Liver (tissue), 3 donors: ENCODE results near the gene ADAMTS19.

Experiments
- FOXA1 ChIP-seq: IDR thresholded peaks from 2 replicates; pipeline ENCODE4 v1.6.1; 2016; ENCODE audit warnings: antibody characterized with exemption
- GABPA ChIP-seq, 2 donors: IDR thresholded peaks in 1 of 2; conservative IDR thresholded peaks in 1 of 2; 2 replicates each; pipeline ENCODE4 v1.6.1; 2016; ENCODE audit warnings: antibody characterized with exemption in 2 of 2, mild to moderate bottlenecking in 1 of 2, moderate library complexity in 1 of 2
- JUND ChIP-seq, 2 donors: IDR thresholded peaks; 2 replicates each; pipeline ENCODE4 v1.6.1; 2016; ENCODE audit warnings: antibody characterized with exemption in 2 of 2
- NR2F2 ChIP-seq: IDR thresholded peaks from 2 replicates; pipeline ENCODE4 v1.6.1; 2016; ENCODE audit warnings: antibody characterized with exemption
- RAD21 ChIP-seq, 2 donors: IDR thresholded peaks; 2 replicates each; pipeline ENCODE4 v1.6.1; 2016; ENCODE audit warnings: antibody characterized with exemption in 2 of 2, mild to moderate bottlenecking in 2 of 2
- SP1 ChIP-seq: IDR thresholded peaks from 2 replicates; pipeline ENCODE4 v1.6.1; 2018; ENCODE audit warnings: antibody characterized with exemption, mild to moderate bottlenecking
- TAF1 ChIP-seq: conservative IDR thresholded peaks from 2 replicates; pipeline ENCODE4 v1.6.1; 2016; ENCODE audit warnings: antibody characterized with exemption, mild to moderate bottlenecking
- YY1 ChIP-seq: IDR thresholded peaks from 2 replicates; pipeline ENCODE4 v1.6.1; 2016; ENCODE audit warnings: antibody characterized with exemption, mild to moderate bottlenecking
- TF ChIP-seq, protein P1 (sequence below): IDR thresholded peaks from 2 replicates; pipeline ENCODE4 v1.6.1; 2016; ENCODE audit warnings: antibody characterized with exemption, mild to moderate bottlenecking
- TF ChIP-seq, protein P2 (sequence below): fragments of 150-350 bp; IDR thresholded peaks from 2 replicates; pipeline ENCODE4 v1.5.1; 2017; ENCODE audit warnings: improper control_type of control experiment, low read depth, low read length; ENCODE audit not compliant: missing input control
- TF ChIP-seq, protein P3 (sequence below): IDR thresholded peaks from 2 replicates; pipeline ENCODE4 v1.6.1; 2016; ENCODE audit warnings: antibody characterized with exemption
- TF ChIP-seq, protein P4 (sequence below): IDR thresholded peaks from 2 replicates; pipeline ENCODE4 v1.6.1; 2016; ENCODE audit warnings: antibody characterized with exemption
- donor health status: healthy.
- donor health status: healthy.

DNA sequence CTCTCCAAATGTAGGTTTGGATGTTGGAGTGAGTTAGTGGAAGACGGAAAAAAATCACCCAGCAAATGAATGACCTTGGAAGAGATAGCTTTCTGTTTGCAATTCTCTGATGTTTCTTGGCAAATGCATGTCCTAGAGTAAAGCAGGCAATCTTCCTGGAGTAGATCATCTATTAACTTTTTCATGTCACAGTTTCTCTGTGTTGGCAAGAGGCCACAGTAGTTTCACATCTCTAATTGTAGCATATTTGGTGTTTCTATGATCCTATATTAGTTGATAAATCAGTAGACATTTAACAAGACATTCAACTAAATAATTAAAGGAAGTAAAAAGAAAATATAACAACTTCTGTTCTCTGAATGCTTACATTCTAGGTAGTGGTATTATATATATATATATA is 149.6 kb downstream of the ADAMTS19 start:
- TF ChIP-seq, protein P1, sequence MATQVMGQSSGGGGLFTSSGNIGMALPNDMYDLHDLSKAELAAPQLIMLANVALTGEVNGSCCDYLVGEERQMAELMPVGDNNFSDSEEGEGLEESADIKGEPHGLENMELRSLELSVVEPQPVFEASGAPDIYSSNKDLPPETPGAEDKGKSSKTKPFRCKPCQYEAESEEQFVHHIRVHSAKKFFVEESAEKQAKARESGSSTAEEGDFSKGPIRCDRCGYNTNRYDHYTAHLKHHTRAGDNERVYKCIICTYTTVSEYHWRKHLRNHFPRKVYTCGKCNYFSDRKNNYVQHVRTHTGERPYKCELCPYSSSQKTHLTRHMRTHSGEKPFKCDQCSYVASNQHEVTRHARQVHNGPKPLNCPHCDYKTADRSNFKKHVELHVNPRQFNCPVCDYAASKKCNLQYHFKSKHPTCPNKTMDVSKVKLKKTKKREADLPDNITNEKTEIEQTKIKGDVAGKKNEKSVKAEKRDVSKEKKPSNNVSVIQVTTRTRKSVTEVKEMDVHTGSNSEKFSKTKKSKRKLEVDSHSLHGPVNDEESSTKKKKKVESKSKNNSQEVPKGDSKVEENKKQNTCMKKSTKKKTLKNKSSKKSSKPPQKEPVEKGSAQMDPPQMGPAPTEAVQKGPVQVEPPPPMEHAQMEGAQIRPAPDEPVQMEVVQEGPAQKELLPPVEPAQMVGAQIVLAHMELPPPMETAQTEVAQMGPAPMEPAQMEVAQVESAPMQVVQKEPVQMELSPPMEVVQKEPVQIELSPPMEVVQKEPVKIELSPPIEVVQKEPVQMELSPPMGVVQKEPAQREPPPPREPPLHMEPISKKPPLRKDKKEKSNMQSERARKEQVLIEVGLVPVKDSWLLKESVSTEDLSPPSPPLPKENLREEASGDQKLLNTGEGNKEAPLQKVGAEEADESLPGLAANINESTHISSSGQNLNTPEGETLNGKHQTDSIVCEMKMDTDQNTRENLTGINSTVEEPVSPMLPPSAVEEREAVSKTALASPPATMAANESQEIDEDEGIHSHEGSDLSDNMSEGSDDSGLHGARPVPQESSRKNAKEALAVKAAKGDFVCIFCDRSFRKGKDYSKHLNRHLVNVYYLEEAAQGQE = no peak
- TF ChIP-seq, protein P2, sequence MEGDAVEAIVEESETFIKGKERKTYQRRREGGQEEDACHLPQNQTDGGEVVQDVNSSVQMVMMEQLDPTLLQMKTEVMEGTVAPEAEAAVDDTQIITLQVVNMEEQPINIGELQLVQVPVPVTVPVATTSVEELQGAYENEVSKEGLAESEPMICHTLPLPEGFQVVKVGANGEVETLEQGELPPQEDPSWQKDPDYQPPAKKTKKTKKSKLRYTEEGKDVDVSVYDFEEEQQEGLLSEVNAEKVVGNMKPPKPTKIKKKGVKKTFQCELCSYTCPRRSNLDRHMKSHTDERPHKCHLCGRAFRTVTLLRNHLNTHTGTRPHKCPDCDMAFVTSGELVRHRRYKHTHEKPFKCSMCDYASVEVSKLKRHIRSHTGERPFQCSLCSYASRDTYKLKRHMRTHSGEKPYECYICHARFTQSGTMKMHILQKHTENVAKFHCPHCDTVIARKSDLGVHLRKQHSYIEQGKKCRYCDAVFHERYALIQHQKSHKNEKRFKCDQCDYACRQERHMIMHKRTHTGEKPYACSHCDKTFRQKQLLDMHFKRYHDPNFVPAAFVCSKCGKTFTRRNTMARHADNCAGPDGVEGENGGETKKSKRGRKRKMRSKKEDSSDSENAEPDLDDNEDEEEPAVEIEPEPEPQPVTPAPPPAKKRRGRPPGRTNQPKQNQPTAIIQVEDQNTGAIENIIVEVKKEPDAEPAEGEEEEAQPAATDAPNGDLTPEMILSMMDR = no peak
- TF ChIP-seq, protein P3, sequence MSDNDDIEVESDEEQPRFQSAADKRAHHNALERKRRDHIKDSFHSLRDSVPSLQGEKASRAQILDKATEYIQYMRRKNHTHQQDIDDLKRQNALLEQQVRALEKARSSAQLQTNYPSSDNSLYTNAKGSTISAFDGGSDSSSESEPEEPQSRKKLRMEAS = no peak
- TF ChIP-seq, protein P4, sequence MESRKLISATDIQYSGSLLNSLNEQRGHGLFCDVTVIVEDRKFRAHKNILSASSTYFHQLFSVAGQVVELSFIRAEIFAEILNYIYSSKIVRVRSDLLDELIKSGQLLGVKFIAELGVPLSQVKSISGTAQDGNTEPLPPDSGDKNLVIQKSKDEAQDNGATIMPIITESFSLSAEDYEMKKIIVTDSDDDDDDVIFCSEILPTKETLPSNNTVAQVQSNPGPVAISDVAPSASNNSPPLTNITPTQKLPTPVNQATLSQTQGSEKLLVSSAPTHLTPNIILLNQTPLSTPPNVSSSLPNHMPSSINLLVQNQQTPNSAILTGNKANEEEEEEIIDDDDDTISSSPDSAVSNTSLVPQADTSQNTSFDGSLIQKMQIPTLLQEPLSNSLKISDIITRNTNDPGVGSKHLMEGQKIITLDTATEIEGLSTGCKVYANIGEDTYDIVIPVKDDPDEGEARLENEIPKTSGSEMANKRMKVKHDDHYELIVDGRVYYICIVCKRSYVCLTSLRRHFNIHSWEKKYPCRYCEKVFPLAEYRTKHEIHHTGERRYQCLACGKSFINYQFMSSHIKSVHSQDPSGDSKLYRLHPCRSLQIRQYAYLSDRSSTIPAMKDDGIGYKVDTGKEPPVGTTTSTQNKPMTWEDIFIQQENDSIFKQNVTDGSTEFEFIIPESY = no peak
- TF ChIP-seq GABPA (IDR thresholded peaks at IDR 0.05 in 1 of 2, conservative IDR thresholded peaks at IDR 0.05 in 1 of 2) (no peak), JUND (IDR thresholded peaks at IDR 0.05) (no peak), RAD21 (IDR thresholded peaks at IDR 0.05) (no peak), NR2F2 (no peak), FOXA1 (no peak), YY1 (no peak), TAF1 (no peak), SP1 (no peak)
